T-cell (primary cell): ENCODE measurements around the gene SPRED1. TPM values are rescaled to one million over a fixed set of nuclear protein-coding genes. Genes with fewer than 3 reads are reported as not detected.

ENCODE experiments used
- ATAC-seq, 4 experiments: fragments of 200-7000 bp in 3 of 4; fragments of 150-1000 bp in 1 of 4; cut with Tn5 transposase; replicated peaks in 1 of 4; 1 replicate in 3 of 4; 2 replicates in 1 of 4; pipeline ENCODE4 v1.10.0; 2021; ENCODE audit warnings: moderate library complexity in 3 of 4, mild to moderate bottlenecking in 2 of 4, moderate number of reproducible peaks in 1 of 4
- CTCF ChIA-PET, 2 donors: fragments of 300-600 bp; sonication (Branson Sonifier 250); formaldehyde crosslinking; loops; one replicate each; lab custom pipeline; 2022; ENCODE audit warnings: antibody characterized with exemption in 2 of 2; lab: Charles Lee
- POLR2A ChIA-PET, 2 donors: fragments of 300-600 bp; sonication (Branson Sonifier 250); formaldehyde crosslinking; loops; one replicate each; lab custom pipeline; 2022; ENCODE audit warnings: antibody characterized with exemption in 2 of 2; lab: Charles Lee
- DNase-seq, 35 experiments: peaks; one replicate each; pipeline versions ENCODE4 v3.0.0 to v3.0.0-alpha.2; 2013 to 2023
- H3K27ac ChIP-seq: one replicate; pipeline ENCODE4 v1.5.1; 2013; ENCODE audit warnings: low read length
- H3K27me3 ChIP-seq, 2 experiments: replicated peaks in 1 of 2; 1 replicate in 1 of 2; 2 replicates in 1 of 2; pipeline versions ENCODE4 v1.6.1 to v1.7.0; 2013; ENCODE audit warnings: low read length in 1 of 2, mixed read lengths in 1 of 2; ENCODE audit not compliant: control insufficient read depth in 2 of 2, insufficient read depth in 2 of 2; ENCODE audit errors: extremely low read depth in 1 of 2
- H3K36me3 ChIP-seq, 2 donors: 1 replicate in 1 of 2; 2 replicates in 1 of 2; pipeline versions ENCODE4 v1.6.1 to v1.7.0; 2013; ENCODE audit warnings: low read length in 1 of 2; ENCODE audit not compliant: control insufficient read depth in 2 of 2, insufficient read depth in 1 of 2; ENCODE audit errors: extremely low read depth in 1 of 2
- H3K4me1 ChIP-seq, 2 experiments: 1 replicate in 1 of 2; 2 replicates in 1 of 2; pipeline versions ENCODE4 v1.6.1 to v1.7.0; 2013; ENCODE audit warnings: low read length in 2 of 2, mixed read lengths in 1 of 2; ENCODE audit not compliant: insufficient read depth in 2 of 2, control insufficient read depth in 1 of 2; ENCODE audit errors: extremely low read depth in 1 of 2
- H3K4me3 ChIP-seq, 2 donors: 1 replicate in 1 of 2; 2 replicates in 1 of 2; pipeline versions ENCODE4 v1.5.1 to v1.7.0; 2013; ENCODE audit warnings: mild to moderate bottlenecking in 2 of 2, low read length in 1 of 2, moderate library complexity in 1 of 2; ENCODE audit not compliant: control insufficient read depth in 1 of 2; ENCODE audit errors: extremely low read depth in 1 of 2
- H3K9me3 ChIP-seq: 2 replicates; pipeline ENCODE4 v1.7.0; 2013
- H3K27ac Mint-ChIP-seq, 2 donors: one replicate each; pipeline ENCODE4 v1.8.0; 2020 to 2021; ENCODE audit warnings: mild to moderate bottlenecking in 2 of 2, mixed read lengths in 2 of 2
- H3K27me3 Mint-ChIP-seq, 2 donors: one replicate each; pipeline ENCODE4 v1.8.0; 2021 to 2022; ENCODE audit warnings: mixed read lengths in 2 of 2
- H3K36me3 Mint-ChIP-seq: one replicate; pipeline ENCODE4 v1.8.0; 2021; ENCODE audit warnings: mixed read lengths
- H3K4me1 Mint-ChIP-seq, 3 donors: one replicate each; pipeline ENCODE4 v1.8.0; 2020 to 2022; ENCODE audit warnings: mixed read lengths in 3 of 3, mild to moderate bottlenecking in 1 of 3
- H3K4me3 Mint-ChIP-seq, 3 donors: one replicate each; pipeline ENCODE4 v1.8.0; 2020 to 2022; ENCODE audit warnings: mild to moderate bottlenecking in 3 of 3, mixed read lengths in 3 of 3, moderate library complexity in 3 of 3
- H3K9me3 Mint-ChIP-seq, 3 donors: one replicate each; pipeline ENCODE4 v1.8.0; 2020 to 2022; ENCODE audit warnings: mixed read lengths in 3 of 3
- WGBS: methylation state at CpG from one replicate; pipeline ENCODE4 v1.1.5; 2013; ENCODE audit warnings: missing lambda C conversion rate; ENCODE audit not compliant: insufficient coverage; 5-methylcytosine and 5-hydroxymethylcytosine counted together
- total RNA-seq, 35 experiments: library from RNA in 6 of 35; stranded (reverse) in 6 of 35; fragments of 120-200 nt in 1 of 35; gene quantifications; one replicate each; pipeline versions ENCODE4 v1.2.1 to v1.2.4 and lab custom pipeline; 2013 to 2026

Gene SPRED1
- total RNA-seq, 5 donors from 2014 or later (not counting 1 experiment from before 2014, with no cell fraction given), result 0.13 to 0.72 (median 0.39) TPM

- WGBS, result 0% methylated on average over 1 of the region's 1 CpG
- CTCF ChIA-PET, result interaction anchor here in 1 of 2 donors (0.6 kb wide), 1 partner anchor 116 kb away, joined by 3 read pairs; no protein-coding TSS in a partner anchor
Measured at GRCh38 chr15:38335116-38335515, 82.5 kb downstream of the SPRED1 start.

DNA sequence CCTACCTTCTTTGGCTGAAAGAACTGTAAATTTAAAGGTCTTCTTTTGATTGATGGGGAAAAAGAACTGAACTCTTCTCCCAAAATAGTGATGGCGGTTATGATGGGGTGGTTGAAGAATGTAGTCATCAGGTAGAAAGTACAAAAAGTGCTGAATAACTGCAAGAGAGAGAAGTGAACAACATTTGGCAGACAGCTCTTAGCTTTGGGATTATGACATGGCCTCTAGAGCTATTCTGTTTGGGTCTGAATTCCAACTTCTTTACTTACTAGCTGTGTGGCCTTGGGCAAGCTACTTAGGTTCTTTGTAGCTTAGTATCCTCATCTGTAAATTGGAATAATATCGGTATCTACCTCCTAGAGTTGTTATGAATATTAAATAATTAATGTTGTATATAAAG, 91.7 kb downstream of the SPRED1 start:
- Histone ChIP-seq H3K4me1 (no peaks in the 10 kb centered on the region), H3K9me3 (no peaks in the 10 kb centered on the region), H3K36me3 (no peaks in the 10 kb centered on the region), H3K27ac (no peak overlapping the region), H3K4me3 (no peak overlapping the region), H3K27me3 (no peaks in the 10 kb centered on the region)
- no CpG with 5 or more reads among the region's 2 CpGs for WGBS
- ATAC-seq (no peak), DNase-seq (no peak)
- peaks cover 8 to 13% of the 10 kb centered on the region in 2 donors for H3K27me3 Mint-ChIP-seq
- H3K36me3 Mint-ChIP-seq, result no peaks in the 10 kb centered on the region
- POLR2A ChIA-PET, result no interaction called here
- no peaks in the 10 kb centered on the region for H3K4me1 Mint-ChIP-seq
- H3K9me3 Mint-ChIP-seq, result no peaks in the 10 kb centered on the region
- no peak overlapping the region for H3K4me3 Mint-ChIP-seq
- CTCF ChIA-PET, result interaction anchor here in 1 of 2 donors (1.0 kb wide), 1 partner anchor 12 kb away, joined by 3 read pairs; no protein-coding TSS in a partner anchor
- H3K27ac Mint-ChIP-seq, result no peak overlapping the region

More at GRCh38 chr15:38335116-38335515, 82.5 kb downstream of the SPRED1 start:
- Mint-ChIP-seq H3K27ac (no peak overlapping the region), H3K9me3 (no peaks in the 10 kb centered on the region), H3K36me3 (no peaks in the 10 kb centered on the region), H3K4me3 (no peak overlapping the region), H3K4me1 (no peaks in the 10 kb centered on the region), H3K27me3 (peaks cover 0 to 5% of the 10 kb centered on the region in 2 donors)
- H3K4me1 ChIP-seq, result no peaks in the 10 kb centered on the region
- H3K27ac ChIP-seq, result no peak overlapping the region
- no peaks in the 10 kb centered on the region for H3K9me3 ChIP-seq
- ATAC-seq (no peak), DNase-seq (no peak)
- no peaks in the 10 kb centered on the region for H3K27me3 ChIP-seq
- no peak overlapping the region for H3K4me3 ChIP-seq
- no peaks in the 10 kb centered on the region for H3K36me3 ChIP-seq
- POLR2A ChIA-PET, result no interaction called here

GRCh38 chr15:38349251-38349650, 96.6 kb downstream of the SPRED1 start:
- Mint-ChIP-seq H3K27me3 (peaks cover 4% of the 10 kb centered on the region in 2 donors), H3K36me3 (no peaks in the 10 kb centered on the region), H3K4me1 (no peaks in the 10 kb centered on the region), H3K4me3 (no peak overlapping the region), H3K9me3 (no peaks in the 10 kb centered on the region), H3K27ac (no peak overlapping the region)
- H3K4me3 ChIP-seq, result no peak overlapping the region
- no CpG with 5 or more reads among the region's 3 CpGs for WGBS
- H3K36me3 ChIP-seq, result no peaks in the 10 kb centered on the region
- ChIA-PET CTCF (no interaction called here), POLR2A (no interaction called here)
- H3K27me3 ChIP-seq, result no peaks in the 10 kb centered on the region
- H3K9me3 ChIP-seq, result no peaks in the 10 kb centered on the region
- H3K27ac ChIP-seq, result no peak overlapping the region
- DNase-seq, result no peak
- ATAC-seq, result no peak
- H3K4me1 ChIP-seq, result no peaks in the 10 kb centered on the region

DNA sequence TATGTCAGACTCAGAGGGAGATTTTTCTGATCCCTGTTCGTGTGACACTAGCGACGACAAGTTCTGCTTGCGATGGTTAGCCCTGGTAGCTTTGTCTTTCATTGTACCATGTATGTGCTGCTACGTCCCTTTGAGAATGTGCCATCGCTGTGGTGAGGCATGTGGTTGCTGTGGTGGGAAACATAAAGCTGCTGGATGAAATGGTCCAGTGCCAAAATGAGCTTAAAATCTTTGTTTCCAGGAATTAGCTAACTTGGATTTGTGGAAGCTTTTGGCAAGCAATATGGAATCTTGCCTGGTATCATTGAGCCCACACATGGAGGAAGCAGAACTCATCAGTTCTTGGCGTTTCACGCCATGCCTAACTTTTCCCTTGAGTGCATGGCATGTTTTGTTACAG, 98.8 kb downstream of the SPRED1 start:
- no peak for DNase-seq
- H3K9me3 Mint-ChIP-seq, result no peaks in the 10 kb centered on the region
- POLR2A ChIA-PET, result no interaction called here
- ATAC-seq, result no peak
- no peak overlapping the region for H3K4me3 Mint-ChIP-seq
- Histone ChIP-seq H3K27me3 (no peaks in the 10 kb centered on the region), H3K4me3 (no peak overlapping the region), H3K36me3 (no peaks in the 10 kb centered on the region), H3K9me3 (no peaks in the 10 kb centered on the region), H3K4me1 (no peaks in the 10 kb centered on the region), H3K27ac (no peak overlapping the region)
- no peaks in the 10 kb centered on the region for H3K4me1 Mint-ChIP-seq
- H3K27ac Mint-ChIP-seq, result no peak overlapping the region
- peaks cover 2 to 7% of the 10 kb centered on the region in 2 donors for H3K27me3 Mint-ChIP-seq
- 87% methylated on average over 8 of the region's 8 CpGs for WGBS
- CTCF ChIA-PET, result no interaction called here
- H3K36me3 Mint-ChIP-seq, result no peaks in the 10 kb centered on the region

- ATAC-seq (no peak), DNase-seq (peak; percentile 5 to 74 (median 37))
- H3K4me1 Mint-ChIP-seq, result no peaks in the 10 kb centered on the region
- ChIA-PET POLR2A (no interaction called here), CTCF (interaction anchor here (0.6 to 0.9 kb wide), 3 partner anchors 9 to 1890 kb away, joined by 3 read pairs; no protein-coding TSS in a partner anchor)
- no peaks in the 10 kb centered on the region for H3K9me3 Mint-ChIP-seq
- H3K36me3 ChIP-seq, result no peaks in the 10 kb centered on the region
- H3K27ac ChIP-seq, result no peak overlapping the region
- H3K4me1 ChIP-seq, result no peaks in the 10 kb centered on the region
- H3K9me3 ChIP-seq, result no peaks in the 10 kb centered on the region
- H3K36me3 Mint-ChIP-seq, result no peaks in the 10 kb centered on the region
- H3K4me3 Mint-ChIP-seq, result no peak overlapping the region
- no peak overlapping the region for H3K27ac Mint-ChIP-seq
- peaks cover 0 to 8% of the 10 kb centered on the region in 2 donors for H3K27me3 Mint-ChIP-seq
- peaks cover 0 to 3% of the 10 kb centered on the region in 2 experiments for H3K27me3 ChIP-seq
- no peak overlapping the region for H3K4me3 ChIP-seq
- WGBS, result 17% methylated on average over 1 of the region's 3 CpGs
Measured at GRCh38 chr15:38354315-38354929, 101.8 kb downstream of the SPRED1 start.

- peaks cover 40 to 43% of the 10 kb centered on the region in 2 donors for H3K27me3 Mint-ChIP-seq
Measured at GRCh38 chr15:38362355-38362754, 109.7 kb downstream of the SPRED1 start.

More at GRCh38 chr15:38362355-38362754, 109.7 kb downstream of the SPRED1 start:
- ChIA-PET CTCF (no interaction called here), POLR2A (no interaction called here)
- no peak overlapping the region for H3K4me3 Mint-ChIP-seq
- H3K36me3 Mint-ChIP-seq, result no peaks in the 10 kb centered on the region
- no peaks in the 10 kb centered on the region for H3K4me1 Mint-ChIP-seq
- WGBS, result no CpG with 5 or more reads among the region's 3 CpGs
- Histone ChIP-seq H3K4me3 (no peak overlapping the region), H3K27ac (no peak overlapping the region), H3K36me3 (no peaks in the 10 kb centered on the region), H3K9me3 (no peaks in the 10 kb centered on the region), H3K4me1 (no peaks in the 10 kb centered on the region), H3K27me3 (peaks cover 0 to 6% of the 10 kb centered on the region in 2 experiments)
- no peak overlapping the region for H3K27ac Mint-ChIP-seq
- no peaks in the 10 kb centered on the region for H3K9me3 Mint-ChIP-seq
- DNase-seq (no peak), ATAC-seq (no peak)
